H1 (cell line): ENCODE measurements around the gene TMEM154. TPM values are rescaled to one million over a fixed set of nuclear protein-coding genes. Genes with fewer than 3 reads are reported as not detected.

Source experiments
- CTCF ChIA-PET: fragments of 300-600 bp; sonication (Branson Sonifier 250); formaldehyde crosslinking; loops from one replicate; lab custom pipeline; 2021; ENCODE audit not compliant: partially characterized antibody; lab: Charles Lee
- POLR2A ChIA-PET: fragments of 300-600 bp; sonication (Branson Sonifier 250); formaldehyde crosslinking; loops from one replicate; lab custom pipeline; 2021; ENCODE audit warnings: inconsistent platforms; ENCODE audit not compliant: partially characterized antibody; lab: Charles Lee
- DNase-seq, 2 experiments: peaks; one replicate each; pipeline versions ENCODE4 v3.0.0 to v3.0.0-alpha.2; 2010 to 2022; ENCODE audit warnings: low spot score in 2 of 2, low read depth in 1 of 2, mixed read lengths in 1 of 2
- FAIRE-seq: peaks from 2 replicates; lab custom pipeline; 2011; peaks lifted over from hg19 to GRCh38; lab: Jason Lieb, UNC
- H2AFZ ChIP-seq: 2 replicates; pipeline ENCODE4 v1.8.1; 2012; ENCODE audit warnings: low read length, inconsistent platforms
- H2AK5ac ChIP-seq: 2 replicates; pipeline ENCODE4 v1.6.1; 2013; ENCODE audit warnings: low read depth, low read length
- H2BK120ac ChIP-seq: replicated peaks from 2 replicates; pipeline ENCODE3; 2013; ENCODE audit warnings: low read depth, low read length, inconsistent platforms
- H2BK12ac ChIP-seq: 2 replicates; pipeline ENCODE4 v1.6.1; 2013; ENCODE audit warnings: low read depth, low read length
- H2BK15ac ChIP-seq: 2 replicates; pipeline ENCODE4 v1.6.1; 2013; ENCODE audit warnings: low read length
- H2BK20ac ChIP-seq: 2 replicates; pipeline ENCODE4 v1.6.1; 2013; ENCODE audit warnings: low read length
- H2BK5ac ChIP-seq: 2 replicates; pipeline ENCODE4 v1.6.1; 2013; ENCODE audit warnings: low read depth, low read length
- H3K14ac ChIP-seq: 2 replicates; pipeline ENCODE4 v1.6.1; 2013; ENCODE audit warnings: inconsistent platforms; ENCODE audit not compliant: insufficient read length
- H3K18ac ChIP-seq: 2 replicates; pipeline ENCODE4 v1.6.1; 2013; ENCODE audit warnings: low read length; ENCODE audit errors: extremely low read depth
- H3K23ac ChIP-seq: 2 replicates; pipeline ENCODE4 v1.6.1; 2013; ENCODE audit warnings: inconsistent platforms; ENCODE audit not compliant: insufficient read length
- H3K23me2 ChIP-seq: 2 replicates; pipeline ENCODE4 v1.6.1; 2013; ENCODE audit warnings: low read depth, low read length
- H3K27ac ChIP-seq: 2 replicates; pipeline ENCODE4 v1.6.1; 2011; ENCODE audit warnings: low read depth, low read length, inconsistent platforms
- H3K27me3 ChIP-seq, 4 experiments: replicated peaks in 1 of 4; 1 replicate in 1 of 4; 2 replicates in 3 of 4; pipeline versions ENCODE4 v1.6.1 to v1.8.1; 2011 to 2013; ENCODE audit warnings: low read length in 3 of 4, mild to moderate bottlenecking in 3 of 4, inconsistent platforms in 2 of 4, mixed read lengths in 2 of 4, moderate library complexity in 1 of 4; ENCODE audit not compliant: control insufficient read depth in 3 of 4, insufficient read depth in 3 of 4; ENCODE audit errors: extremely low read depth in 1 of 4
- H3K36me3 ChIP-seq, 4 experiments: 2 replicates each; pipeline versions ENCODE4 v1.6.1 to v1.8.1; 2011 to 2013; ENCODE audit warnings: mild to moderate bottlenecking in 4 of 4, low read length in 3 of 4, moderate library complexity in 2 of 4, control low read depth in 1 of 4, inconsistent platforms in 1 of 4; ENCODE audit not compliant: insufficient read depth in 4 of 4, control insufficient read depth in 2 of 4
- H3K4ac ChIP-seq: replicated peaks from 2 replicates; pipeline ENCODE3; 2013; ENCODE audit warnings: low read length, low read depth, mixed read lengths, inconsistent platforms; ENCODE audit not compliant: insufficient read length
- H3K4me1 ChIP-seq, 4 experiments: replicated peaks in 1 of 4; 1 replicate in 1 of 4; 2 replicates in 3 of 4; pipeline versions ENCODE4 v1.6.1 to v1.8.1; 2011 to 2013; ENCODE audit warnings: low read length in 3 of 4, inconsistent platforms in 2 of 4, mixed read lengths in 1 of 4; ENCODE audit not compliant: insufficient read depth in 4 of 4, control insufficient read depth in 3 of 4
- H3K4me2 ChIP-seq, 2 experiments: 2 replicates each; pipeline versions ENCODE4 v1.6.1 to v1.8.1; 2011 to 2013; ENCODE audit warnings: low read depth in 2 of 2, low read length in 2 of 2, control low read depth in 1 of 2, inconsistent platforms in 1 of 2, mild to moderate bottlenecking in 1 of 2; ENCODE audit not compliant: insufficient read depth in 1 of 2
- H3K4me3 ChIP-seq, 4 experiments: fragments of 200-600, 300-600 bp in 1 of 4; sonication (generic), shearing (Covaris generic), sonication (Bioruptor Twin) in 1 of 4; 2 replicates each; pipeline versions ENCODE4 v1.5.1 to v1.8.1; 2011 to 2016; ENCODE audit warnings: low read length in 4 of 4, low read depth in 3 of 4, control low read depth in 2 of 4, inconsistent platforms in 2 of 4, mild to moderate bottlenecking in 2 of 4, mixed read lengths in 1 of 4, moderate library complexity in 1 of 4; ENCODE audit not compliant: insufficient read depth in 2 of 4; ENCODE audit errors: extremely low read depth in 1 of 4
- H3K56ac ChIP-seq: replicated peaks from 2 replicates; pipeline ENCODE3; 2013; ENCODE audit warnings: low read depth, mild to moderate bottlenecking, mixed read lengths, low read length, inconsistent platforms; ENCODE audit not compliant: insufficient read length
- H3K79me1 ChIP-seq: 2 replicates; pipeline ENCODE4 v1.6.1; 2013; ENCODE audit warnings: low read depth, low read length, control low read depth
- H3K79me2 ChIP-seq, 2 experiments: 2 replicates each; pipeline versions ENCODE4 v1.6.1 to v1.8.1; 2012 to 2013; ENCODE audit warnings: low read length in 2 of 2, mild to moderate bottlenecking in 2 of 2, inconsistent platforms in 1 of 2; ENCODE audit not compliant: insufficient read depth in 2 of 2, control insufficient read depth in 1 of 2
- H3K9ac ChIP-seq, 4 experiments: replicated peaks in 1 of 4; 1 replicate in 1 of 4; 2 replicates in 3 of 4; pipeline versions ENCODE4 v1.6.1 to v1.8.1; 2011 to 2013; ENCODE audit warnings: low read depth in 3 of 4, low read length in 3 of 4, control low read depth in 2 of 4, mild to moderate bottlenecking in 2 of 4, moderate library complexity in 2 of 4, inconsistent platforms in 1 of 4; ENCODE audit errors: extremely low read depth in 1 of 4
- H3K9me3 ChIP-seq, 2 experiments: 2 replicates each; pipeline versions ENCODE4 v1.6.1 to v1.8.1; 2012 to 2013; ENCODE audit warnings: mild to moderate bottlenecking in 2 of 2, moderate library complexity in 2 of 2, control low read depth in 1 of 2, inconsistent platforms in 1 of 2, low read depth in 1 of 2, low read length in 1 of 2, mixed read lengths in 1 of 2; ENCODE audit not compliant: insufficient read depth in 2 of 2
- H4K20me1 ChIP-seq, 2 experiments: replicated peaks in 1 of 2; 2 replicates each; pipeline versions ENCODE3 to v1.8.1; 2011 to 2013; ENCODE audit warnings: inconsistent platforms in 2 of 2, low read length in 2 of 2, mild to moderate bottlenecking in 1 of 2; ENCODE audit not compliant: insufficient read depth in 2 of 2, control insufficient read depth in 1 of 2
- H4K5ac ChIP-seq: 2 replicates; pipeline ENCODE4 v1.6.1; 2013; ENCODE audit warnings: low read length, low read depth, mixed read lengths, inconsistent platforms; ENCODE audit not compliant: insufficient read length
- H4K8ac ChIP-seq: 2 replicates; pipeline ENCODE4 v1.8.0; 2013; ENCODE audit warnings: mild to moderate bottlenecking, moderate library complexity, low read length, inconsistent platforms; ENCODE audit not compliant: insufficient read depth; ENCODE audit errors: extremely low read depth
- H4K91ac ChIP-seq: replicated peaks from 2 replicates; pipeline ENCODE3; 2013; ENCODE audit warnings: low read length, mixed read lengths, inconsistent platforms; ENCODE audit not compliant: insufficient read length
- ASH2L ChIP-seq: fragments of 200-600, 300-600 bp; sonication (generic); IDR thresholded peaks from one replicate; pipeline ENCODE4 v1.7.1; 2017; ENCODE audit warnings: low read length
- BACH1 ChIP-seq: IDR thresholded peaks from 2 replicates; pipeline ENCODE4 v1.6.1; 2012; ENCODE audit warnings: low read length, improper control_type of control experiment
- CHD1 ChIP-seq: IDR thresholded peaks from 2 replicates; pipeline ENCODE4 v1.6.1; 2012; ENCODE audit warnings: low read depth, low read length, improper control_type of control experiment
- CREB1 ChIP-seq: IDR thresholded peaks from 2 replicates; pipeline ENCODE4 v1.6.1; 2012; ENCODE audit warnings: inconsistent platforms
- CTBP2 ChIP-seq: IDR thresholded peaks from 2 replicates; pipeline ENCODE4 v1.7.0; 2011; ENCODE audit warnings: borderline replicate concordance, mild to moderate bottlenecking, moderate library complexity, mixed read lengths, low read length; ENCODE audit not compliant: insufficient read depth, insufficient read length
- JUN ChIP-seq: IDR thresholded peaks from 2 replicates; pipeline ENCODE4 v1.6.1; 2011; ENCODE audit warnings: low read depth, mild to moderate bottlenecking, improper control_type of control experiment, low read length
- KDM1A ChIP-seq: fragments of 200-600, 300-600 bp; sonication (generic); IDR thresholded peaks from 2 replicates; pipeline ENCODE4 v1.7.1; 2016; ENCODE audit warnings: mild to moderate bottlenecking, low read length, borderline replicate concordance
- KDM5A ChIP-seq: fragments of 200-600 bp; IDR thresholded peaks from 2 replicates; pipeline ENCODE4 v1.7.1; 2012; ENCODE audit warnings: mild to moderate bottlenecking, low read length, inconsistent platforms, mixed read lengths
- MAFK ChIP-seq: IDR thresholded peaks from 2 replicates; pipeline ENCODE4 v1.6.1; 2012; ENCODE audit warnings: low read depth, mild to moderate bottlenecking, improper control_type of control experiment, low read length
- NRF1 ChIP-seq: IDR thresholded peaks from 2 replicates; pipeline ENCODE4 v1.6.1; 2011; ENCODE audit warnings: mild to moderate bottlenecking, low read depth, low read length, improper control_type of control experiment
- SP1 ChIP-seq: IDR thresholded peaks from 2 replicates; pipeline ENCODE4 v1.6.1; 2011; ENCODE audit warnings: low read depth, low read length
- SP4 ChIP-seq: IDR thresholded peaks from 2 replicates; pipeline ENCODE4 v1.6.1; 2012; ENCODE audit warnings: low read length, inconsistent platforms
- TCF12 ChIP-seq: IDR thresholded peaks from 2 replicates; pipeline ENCODE4 v1.6.1; 2011; ENCODE audit warnings: low read depth, mild to moderate bottlenecking, low read length
- WGBS, 2 experiments: shearing (Covaris generic) in 1 of 2; methylation state at CpG; one replicate each; pipeline versions ENCODE4 v1.1.6 to v1.1.7; 2013 to 2015; ENCODE audit warnings: low lambda C conversion rate in 2 of 2, mixed read lengths in 2 of 2, inconsistent platforms in 1 of 2, low coverage in 1 of 2, missing lambda C conversion rate in 1 of 2; ENCODE audit not compliant: insufficient replicate concordance in 2 of 2, insufficient coverage in 1 of 2, insufficient read length in 1 of 2; ENCODE audit errors: extremely low coverage in 1 of 2, missing lambda C conversion rate in 1 of 2; 5-methylcytosine and 5-hydroxymethylcytosine counted together
- polyA plus RNA-seq, 7 experiments: library from polyadenylated mRNA; depleted of rRNA in 3 of 7; stranded (reverse) in 5 of 7; unstranded in 2 of 7; fragments of >200 nt in 5 of 7; fragments of 200-250 nt in 2 of 7; gene quantifications; 1 replicate in 5 of 7; 2 replicates in 1 of 7; 4 replicates in 1 of 7; pipeline versions ENCODE4 v1.2.1 to v1.2.3, GENCODE V29; 2011 to 2013; ENCODE audit warnings: missing spikeins in 2 of 7, mixed read lengths in 2 of 7
- total RNA-seq: library from RNA; stranded (reverse); fragmentation: NEBNext Ultra II Directional; extraction: Animal tissue kit (Norgen Biotek cat#: 25700); gene quantifications from 2 replicates; pipeline ENCODE4 v1.2.1, GENCODE V29; 2021
- TF ChIP-seq, protein P1 (sequence below), 3 experiments: IDR thresholded peaks; 1 replicate in 2 of 3; 2 replicates in 1 of 3; pipeline versions ENCODE4 v1.5.1 to v1.6.1; 2011; ENCODE audit warnings: low read length in 3 of 3, mild to moderate bottlenecking in 3 of 3, inconsistent platforms in 2 of 3, low read depth in 1 of 3, moderate library complexity in 1 of 3; ENCODE audit not compliant: insufficient read depth in 1 of 3; ENCODE audit errors: control extremely low read depth in 1 of 3

TMEM154 gene
- total and polyA plus RNA-seq, 2 of the 8 experiments (the other 6 are each of a cell fraction or from before 2014, with no cell fraction given): 0.33 to 1.2 TPM

DNA sequence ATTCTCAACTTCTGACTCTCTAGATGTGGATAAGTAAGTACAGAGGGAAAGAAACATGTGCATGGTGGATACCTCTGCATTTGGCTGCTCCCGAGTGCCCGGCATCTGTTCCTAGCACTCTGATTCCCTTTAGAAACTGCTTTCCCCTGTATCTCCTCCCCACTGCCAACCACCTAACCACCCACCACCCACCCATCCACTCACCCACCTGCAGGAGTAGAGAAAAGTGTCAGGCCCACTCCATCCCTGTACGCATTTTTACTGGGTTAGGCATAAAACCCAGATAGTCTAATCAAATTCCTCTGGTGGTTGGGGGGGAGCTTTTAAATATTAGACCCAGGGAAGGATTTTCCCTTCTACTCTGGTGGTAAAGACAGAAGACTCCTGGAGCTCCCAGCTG is 63.0 kb downstream of the TMEM154 start:
- Histone ChIP-seq H4K8ac (no peak overlapping the region), H3K9ac (no peak overlapping the region), H3K36me3 (no peaks in the 10 kb centered on the region), H3K9me3 (no peaks in the 10 kb centered on the region), H2BK15ac (no peak overlapping the region), H4K5ac (no peak overlapping the region), H3K27ac (no peak overlapping the region), H3K79me2 (no peaks in the 10 kb centered on the region), H2BK5ac (no peak overlapping the region), H2BK120ac (no peak overlapping the region), H3K56ac (no peak overlapping the region), H4K20me1 (no peaks in the 10 kb centered on the region), H3K4me1 (no peaks in the 10 kb centered on the region), H4K91ac (no peak overlapping the region), H3K27me3 (no peaks in the 10 kb centered on the region), H2AFZ (no peak overlapping the region), H3K18ac (no peak overlapping the region), H2BK20ac (no peak overlapping the region), H3K4ac (no peak overlapping the region), H3K14ac (no peak overlapping the region), H3K23ac (no peak overlapping the region), H3K23me2 (no peaks in the 10 kb centered on the region), H3K4me3 (no peak overlapping the region), H2BK12ac (no peak overlapping the region), H2AK5ac (no peak overlapping the region), H3K4me2 (no peak overlapping the region), H3K79me1 (no peaks in the 10 kb centered on the region)
- DNase-seq: no peak
- WGBS, 2 experiments: 90% methylated on average over 3 of the region's 3 CpGs; no CpG with 5 or more reads in 1 of the 2 experiments
- CTCF ChIA-PET: interaction anchor here (1.1 kb wide), 1 partner anchor 116 kb away, joined by 3 read pairs; no protein-coding TSS in a partner anchor
- TF ChIP-seq ASH2L (no peak), SP4 (no peak), BACH1 (no peak), MAFK (no peak), KDM5A (no peak), CTBP2 (no peak), CHD1 (no peak), CREB1 (no peak), SP1 (no peak), KDM1A (no peak), JUN (no peak), NRF1 (no peak), TCF12 (no peak)
- TF ChIP-seq, protein P1, sequence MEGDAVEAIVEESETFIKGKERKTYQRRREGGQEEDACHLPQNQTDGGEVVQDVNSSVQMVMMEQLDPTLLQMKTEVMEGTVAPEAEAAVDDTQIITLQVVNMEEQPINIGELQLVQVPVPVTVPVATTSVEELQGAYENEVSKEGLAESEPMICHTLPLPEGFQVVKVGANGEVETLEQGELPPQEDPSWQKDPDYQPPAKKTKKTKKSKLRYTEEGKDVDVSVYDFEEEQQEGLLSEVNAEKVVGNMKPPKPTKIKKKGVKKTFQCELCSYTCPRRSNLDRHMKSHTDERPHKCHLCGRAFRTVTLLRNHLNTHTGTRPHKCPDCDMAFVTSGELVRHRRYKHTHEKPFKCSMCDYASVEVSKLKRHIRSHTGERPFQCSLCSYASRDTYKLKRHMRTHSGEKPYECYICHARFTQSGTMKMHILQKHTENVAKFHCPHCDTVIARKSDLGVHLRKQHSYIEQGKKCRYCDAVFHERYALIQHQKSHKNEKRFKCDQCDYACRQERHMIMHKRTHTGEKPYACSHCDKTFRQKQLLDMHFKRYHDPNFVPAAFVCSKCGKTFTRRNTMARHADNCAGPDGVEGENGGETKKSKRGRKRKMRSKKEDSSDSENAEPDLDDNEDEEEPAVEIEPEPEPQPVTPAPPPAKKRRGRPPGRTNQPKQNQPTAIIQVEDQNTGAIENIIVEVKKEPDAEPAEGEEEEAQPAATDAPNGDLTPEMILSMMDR (IDR thresholded peaks at IDR 0.05; ENCODE audit: control extremely low read depth in 1 of 3, insufficient read depth in 1 of 3, low read depth in 1 of 3, low read length in 3 of 3): no peak
- no peak for FAIRE-seq
- POLR2A ChIA-PET: no interaction called here
